Psoas muscle (tissue), 8 donors: ENCODE results near the gene PELI2. TPM values are rescaled to one million over a fixed set of nuclear protein-coding genes. Genes with fewer than 3 reads are reported as not detected.

Experiments used
- ATAC-seq, 4 donors: fragments of 200-7000 bp; cut with Tn5 transposase; one replicate each; pipeline ENCODE4 v1.9.1; 2020; ENCODE audit warnings: moderate library complexity in 3 of 4, mild to moderate bottlenecking in 2 of 4
- DNase-seq, 2 donors: peaks; one replicate each; pipeline ENCODE4 v3.0.0-alpha.2; 2020
- H3K27ac ChIP-seq: fragments of 200-600 bp; one replicate; pipeline ENCODE4 v1.8.0; 2022
- H3K27me3 ChIP-seq, 3 donors: fragments of 200-600 bp in 1 of 3; one replicate each; pipeline versions ENCODE4 v1.6.1 to v1.8.0; 2013 to 2022; ENCODE audit warnings: low read length in 2 of 3, mild to moderate bottlenecking in 2 of 3, moderate library complexity in 1 of 3; ENCODE audit not compliant: insufficient read depth in 3 of 3
- H3K36me3 ChIP-seq, 2 donors: fragments of 200-600 bp in 1 of 2; one replicate each; pipeline versions ENCODE4 v1.6.1 to v1.8.0; 2013 to 2022; ENCODE audit warnings: low read depth in 1 of 2, mild to moderate bottlenecking in 1 of 2, moderate library complexity in 1 of 2; ENCODE audit not compliant: insufficient read depth in 1 of 2
- H3K4me1 ChIP-seq: fragments of 200-600 bp; one replicate; pipeline ENCODE4 v1.8.0; 2022
- H3K4me3 ChIP-seq: fragments of 200-600 bp; one replicate; pipeline ENCODE4 v1.8.0; 2022; ENCODE audit warnings: mild to moderate bottlenecking
- H3K9me3 ChIP-seq: fragments of 200-600 bp; one replicate; pipeline ENCODE4 v1.8.0; 2022
- CTCF ChIP-seq: fragments of 200-600 bp; IDR thresholded peaks from one replicate; pipeline ENCODE4 v1.8.0; 2022; ENCODE audit warnings: antibody characterized with exemption
- WGBS, 3 donors: extraction: QIAGEN DNeasy Blood & Tissue Kit; methylation state at CpG; one replicate each; pipeline versions ENCODE4 v1.1.6 to v1.1.7; 2013; 5-methylcytosine and 5-hydroxymethylcytosine counted together
- intact Hi-C, 2 donors: fragments of 100-400 bp; cut with DNase I; formaldehyde crosslinking; loops; one replicate each; pipeline versions ENCODE4 v1.11.0 to v1.14.2; 2022
- polyA plus RNA-seq, 3 donors: library from polyadenylated mRNA; stranded (reverse); fragments of 200-250 nt; gene quantifications; one replicate each; pipeline ENCODE4 v1.2.3, GENCODE V29; 2013
- total RNA-seq, 4 donors: library from RNA; stranded (reverse); fragmentation: NEBNext Ultra II Directional in 2 of 4; extraction: Animal tissue kit (Norgen Biotek cat#: 25700) in 2 of 4; gene quantifications; one replicate each; pipeline versions ENCODE4 v1.2.1 to v1.2.4, GENCODE V29; 2021 to 2023
- donor health status: healthy with polysubstance abuse.
- donor health status: DM: no; HTN: no; CAD: no; lungs with moderate emphysema.
- donor health status: Bipolar disorder and iron deficiency.
- donor health status: healthy.
- donor health status: DM: yes; HTN: yes; CAD: no.
- donor health status: DM: no; HTN: no; CAD: no.
- donor health status: DM: no; HTN: no; CAD: no.
- donor health status: DM: yes; HTN: yes; CAD: no.

Gene PELI2
- total and polyA plus RNA-seq, 7 donors: 0.44 to 2.9 (median 1.9) TPM

GRCh38 chr14:56293506-56293905 is 175.3 kb downstream of the PELI2 start:
- H3K4me1 ChIP-seq: no peaks in the 10 kb centered on the region
- 90 to 91% (median 90%) methylated on average over 2 of the region's 2 CpGs for WGBS, 3 donors
- no peak for TF ChIP-seq CTCF
- H3K4me3 ChIP-seq: no peak overlapping the region
- ATAC-seq: no peak
- no peaks in the 10 kb centered on the region for H3K27me3 ChIP-seq
- no peak overlapping the region for H3K27ac ChIP-seq
- no peak for DNase-seq
- H3K36me3 ChIP-seq: peaks cover 0 to 8% of the 10 kb centered on the region in 2 donors
- H3K9me3 ChIP-seq: no peaks in the 10 kb centered on the region
- intact Hi-C loops: no loop called here

DNA sequence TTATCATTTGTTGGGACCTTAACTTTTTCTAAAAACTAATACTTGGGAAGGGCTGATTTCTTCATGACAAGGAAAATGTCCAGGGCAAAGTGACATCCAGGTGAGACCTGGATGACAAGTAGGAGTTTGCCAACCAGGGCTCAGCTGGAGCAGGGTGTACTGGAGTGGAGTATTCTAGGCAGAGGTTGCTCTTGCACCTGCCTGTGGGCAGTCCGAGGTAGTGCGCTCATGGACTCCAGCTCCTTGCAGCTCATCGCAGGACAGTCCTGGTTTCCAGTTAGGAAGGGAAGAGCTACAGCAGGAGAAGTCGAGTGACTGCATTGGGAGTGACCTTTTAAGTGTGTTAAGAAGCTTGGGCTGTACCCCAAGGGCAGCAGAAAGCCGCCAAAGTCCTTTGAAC is 175.9 kb downstream of the PELI2 start:
- Histone ChIP-seq H3K27me3 (no peaks in the 10 kb centered on the region), H3K36me3 (peaks cover 0 to 8% of the 10 kb centered on the region in 2 donors), H3K4me3 (no peak overlapping the region), H3K27ac (no peak overlapping the region), H3K4me1 (no peaks in the 10 kb centered on the region), H3K9me3 (no peaks in the 10 kb centered on the region)
- TF ChIP-seq CTCF: no peak
- DNase-seq (no peak), ATAC-seq (no peak)
- 92 to 96% (median 94%) methylated on average over 5 of the region's 5 CpGs for WGBS, 3 donors
- intact Hi-C loops: no loop called here

GRCh38 chr14:56295743-56296142 is 177.5 kb downstream of the PELI2 start:
- WGBS, 3 donors: 83 to 87% (median 86%) methylated on average over 3 of the region's 3 CpGs
- DNase-seq (no peak), ATAC-seq (no peak)
- Histone ChIP-seq H3K4me1 (no peaks in the 10 kb centered on the region), H3K27ac (no peak overlapping the region), H3K36me3 (no peaks in the 10 kb centered on the region), H3K27me3 (no peaks in the 10 kb centered on the region), H3K4me3 (no peak overlapping the region), H3K9me3 (no peaks in the 10 kb centered on the region)
- intact Hi-C loops: no loop called here
- TF ChIP-seq CTCF: no peak

DNA sequence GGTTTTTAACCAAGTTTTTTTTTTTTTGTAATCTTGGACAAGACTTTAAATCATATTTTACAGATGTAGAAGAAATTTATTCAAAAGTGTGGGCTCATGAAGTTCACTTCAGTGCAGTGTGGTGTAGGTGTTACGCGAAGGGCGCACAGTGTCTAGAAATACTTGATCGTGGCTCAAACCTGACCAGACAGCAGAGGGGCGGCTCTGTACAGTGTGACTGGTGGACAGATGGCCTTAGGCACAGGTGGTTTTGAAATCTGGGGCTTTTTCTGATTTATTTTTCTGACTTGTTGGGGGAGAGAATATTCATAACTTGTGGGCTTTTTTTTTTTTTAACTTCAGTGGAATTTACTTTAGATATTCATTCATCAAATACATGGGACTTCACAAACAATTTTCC is 179.2 kb downstream of the PELI2 start:
- intact Hi-C loops: no loop called here

More for the DNA sequence above, 179.2 kb downstream of the PELI2 start:
- DNase-seq (no peak), ATAC-seq (no peak)
- no peaks in the 10 kb centered on the region for H3K36me3 ChIP-seq
- H3K9me3 ChIP-seq: no peaks in the 10 kb centered on the region
- no peaks in the 10 kb centered on the region for H3K27me3 ChIP-seq
- WGBS, 3 donors: 57 to 67% (median 61%) methylated on average over 5 of the region's 5 CpGs
- no peak overlapping the region for H3K27ac ChIP-seq
- no peak for TF ChIP-seq CTCF
- H3K4me3 ChIP-seq: no peak overlapping the region
- H3K4me1 ChIP-seq: no peaks in the 10 kb centered on the region
